GM19099 (cell line): ENCODE measurements around the gene FEZF2.

Experiments used
- POLR2A ChIP-seq: IDR thresholded peaks from 3 replicates; pipeline ENCODE4 v1.6.1; 2011; ENCODE audit warnings: low read depth; ENCODE audit not compliant: insufficient read length; ENCODE audit errors: extremely low read depth

Gene FEZF2

GRCh38 chr3:62376906-62377877 is 3.8 kb upstream of the FEZF2 start:
- TF ChIP-seq POLR2A: no peak

GRCh38 chr3:62376454-62376720 is 3.0 kb upstream of the FEZF2 start:
- no peak for TF ChIP-seq POLR2A

DNA sequence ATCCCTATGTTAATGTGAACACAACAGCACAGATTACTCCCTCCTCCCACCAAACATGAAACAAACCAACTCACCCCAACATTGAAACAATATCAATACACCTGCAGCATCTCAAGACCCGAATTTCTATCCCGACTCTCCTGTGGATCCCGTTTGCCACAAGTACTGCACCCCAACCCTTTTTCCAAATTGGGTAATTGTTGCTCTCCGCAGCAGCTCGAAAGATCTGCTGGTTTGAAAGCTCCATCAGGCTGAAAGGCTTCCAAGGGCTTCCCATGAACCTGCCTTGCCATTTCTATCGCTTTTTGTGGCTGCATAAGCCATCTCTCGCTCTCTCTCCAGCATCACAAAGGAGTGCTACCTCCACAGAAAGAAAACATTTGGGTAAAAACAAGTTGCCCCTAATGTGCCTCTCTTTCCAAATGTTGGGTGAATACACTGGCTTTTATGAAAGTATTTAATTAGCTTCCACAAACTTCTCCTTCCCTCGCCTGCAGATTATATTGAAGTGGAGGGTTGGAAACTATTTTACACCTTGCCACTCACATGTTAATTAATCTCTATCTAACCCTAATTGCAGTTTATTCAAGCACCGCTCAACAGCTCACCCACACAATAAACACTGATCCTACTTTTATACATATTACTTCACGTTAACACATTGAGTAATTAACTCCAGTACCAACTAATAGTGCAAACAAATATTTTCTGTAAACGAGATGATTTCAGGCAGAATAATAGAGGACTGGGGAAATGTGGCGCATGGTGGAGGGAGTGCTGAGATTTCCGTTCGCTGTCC is 2.5 kb upstream of the FEZF2 start:
- no peak for TF ChIP-seq POLR2A

DNA sequence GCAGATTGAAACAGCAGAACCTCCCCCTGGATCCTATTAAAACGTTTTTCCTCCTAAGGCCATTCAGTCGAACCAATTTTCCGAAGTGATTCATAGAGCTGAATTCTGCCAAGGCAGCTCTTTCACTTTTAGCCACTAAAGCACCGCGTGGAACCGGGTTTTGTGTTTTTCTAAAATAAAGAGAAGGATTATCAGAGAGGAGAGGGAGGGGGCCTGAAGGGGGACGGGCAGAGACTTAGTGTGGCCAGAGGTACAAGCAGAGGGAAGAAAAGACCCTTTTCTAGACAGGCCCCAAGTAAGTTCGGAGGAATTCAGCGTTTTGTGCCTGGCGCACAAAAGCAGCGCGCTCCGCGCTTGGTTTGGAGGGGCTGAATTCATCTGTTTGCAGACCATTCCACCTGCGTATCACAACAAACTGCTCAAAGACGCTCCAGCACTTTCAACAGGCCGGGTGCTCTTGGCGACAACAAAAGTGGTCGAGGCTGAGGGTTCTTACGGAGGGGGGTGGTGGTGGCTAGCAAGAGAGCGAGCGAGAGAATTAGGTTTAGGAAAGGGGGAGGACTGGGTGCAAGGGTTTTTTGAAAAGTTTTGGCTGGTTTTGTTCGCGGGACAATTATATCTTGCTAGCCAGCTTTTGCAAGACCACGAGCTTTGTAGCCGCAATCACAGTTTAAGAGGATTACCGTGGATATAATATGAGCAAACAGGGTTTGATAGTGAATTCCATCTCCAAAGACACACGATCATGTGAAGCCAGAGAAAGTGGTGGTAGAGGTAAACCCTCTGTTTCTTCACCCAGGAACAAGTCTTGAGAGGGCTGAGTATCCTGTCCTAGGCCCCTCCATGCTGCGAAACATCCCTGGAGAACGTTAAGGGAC is 1.2 kb upstream of the FEZF2 start:
- TF ChIP-seq POLR2A: no peak

- TF ChIP-seq POLR2A: no peak
These were observed 474 bp upstream of the FEZF2 start for GRCh38 chr3:62373714-62374333.

GRCh38 chr3:62372621-62373041 is 719 bp downstream of the FEZF2 start:
- TF ChIP-seq POLR2A: no peak

DNA sequence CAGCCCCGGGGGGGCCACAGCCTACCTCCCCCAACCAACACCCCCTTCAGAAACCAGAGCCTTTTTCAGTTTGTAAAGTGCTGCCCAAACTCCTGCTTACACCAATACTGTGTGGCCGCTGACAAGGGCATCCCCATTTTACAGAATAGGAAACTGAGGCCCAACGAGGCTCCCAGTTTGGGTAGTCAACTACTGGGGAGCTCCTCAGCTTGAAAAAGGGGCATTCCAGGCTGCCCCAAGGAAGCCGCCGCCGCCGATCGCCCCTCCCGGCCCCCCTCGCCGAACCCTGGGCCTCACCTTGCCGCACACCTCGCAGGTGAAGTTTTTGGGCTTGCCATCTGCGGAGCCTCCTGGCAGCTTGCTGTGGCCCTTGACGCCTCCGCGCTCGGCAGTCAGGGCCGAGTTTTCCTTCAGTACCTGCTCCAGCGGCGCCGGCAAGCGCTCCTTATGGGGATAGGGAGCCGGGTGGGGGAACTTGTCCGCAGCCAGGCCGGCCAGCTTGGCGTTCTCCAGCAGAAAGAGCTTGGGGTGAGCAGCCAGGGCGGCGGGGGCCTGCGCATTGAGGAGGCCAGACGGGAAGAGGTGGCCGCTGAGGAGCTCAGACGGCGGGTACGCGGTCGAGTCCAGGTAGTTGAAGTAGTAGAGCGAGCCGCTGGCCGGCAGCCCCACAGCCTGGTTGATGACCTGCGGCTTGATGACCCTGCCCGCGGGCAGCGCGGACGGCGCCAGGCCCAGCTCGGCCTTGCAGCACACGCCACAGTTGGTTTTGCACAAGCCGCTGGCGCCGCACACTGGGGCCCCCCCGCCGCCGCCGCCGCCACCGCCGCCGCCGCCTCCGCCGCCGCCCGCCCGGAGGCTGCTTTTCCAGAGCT is 1.4 kb downstream of the FEZF2 start:
- no peak for TF ChIP-seq POLR2A

GRCh38 chr3:62370858-62371719 is 2.3 kb downstream of the FEZF2 start:
- no peak for TF ChIP-seq POLR2A

GRCh38 chr3:62370112-62370857 is 3.1 kb downstream of the FEZF2 start:
- TF ChIP-seq POLR2A: no peak

GRCh38 chr3:62369476-62369743 is 3.9 kb downstream of the FEZF2 start:
- TF ChIP-seq POLR2A: no peak

- TF ChIP-seq POLR2A: no peak
These were observed 4.5 kb downstream of the FEZF2 start for GRCh38 chr3:62368705-62369475.

DNA sequence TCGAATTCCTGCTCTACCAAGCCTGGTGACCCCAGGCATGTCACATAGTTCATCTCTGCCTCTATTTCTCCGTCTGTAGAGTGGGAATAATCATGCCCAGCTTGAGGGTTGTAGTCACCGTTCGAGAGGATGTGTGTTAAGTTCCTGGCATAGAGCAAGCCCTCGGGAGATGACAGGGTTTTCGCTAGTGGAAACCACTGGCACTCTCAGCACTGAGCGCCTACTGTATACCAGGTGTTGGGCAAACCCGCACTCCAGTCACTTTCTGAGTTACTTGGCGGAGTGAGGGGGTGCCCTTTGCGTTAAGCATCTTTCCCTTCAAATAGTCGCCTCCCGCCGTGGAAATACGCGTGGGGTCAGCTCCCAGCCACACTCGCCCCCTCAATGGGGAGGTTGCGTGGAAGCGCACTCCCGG is 5.1 kb downstream of the FEZF2 start:
- no peak for TF ChIP-seq POLR2A
